Stimulated activated CD4-positive, alpha-beta T cell treated with anti-CD3 and anti-CD28 coated beads, Interleukin-4, amount 100 ng/mL, for 24 hours (primary cell): ENCODE results near the gene BOLA3.
"Not testable (repeated sequence)": the region's sequence is repeated elsewhere in the genome, so short reads cannot be mapped to it uniquely, and the experiment has no call there.

Experiments
- DNase-seq: peaks from one replicate; pipeline ENCODE4 v3.0.0-alpha.2; 2020

The BOLA3 gene, protein sequence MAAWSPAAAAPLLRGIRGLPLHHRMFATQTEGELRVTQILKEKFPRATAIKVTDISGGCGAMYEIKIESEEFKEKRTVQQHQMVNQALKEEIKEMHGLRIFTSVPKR

GRCh38 chr2:74147727-74148456 is at the start of gene BOLA3:
Gene BOLA3, minus strand, starts transcription at chr2:74147912. Its CDS starts 38 bp downstream, at chr2:74147874.
- peak; percentile 86 for DNase-seq

DNA sequence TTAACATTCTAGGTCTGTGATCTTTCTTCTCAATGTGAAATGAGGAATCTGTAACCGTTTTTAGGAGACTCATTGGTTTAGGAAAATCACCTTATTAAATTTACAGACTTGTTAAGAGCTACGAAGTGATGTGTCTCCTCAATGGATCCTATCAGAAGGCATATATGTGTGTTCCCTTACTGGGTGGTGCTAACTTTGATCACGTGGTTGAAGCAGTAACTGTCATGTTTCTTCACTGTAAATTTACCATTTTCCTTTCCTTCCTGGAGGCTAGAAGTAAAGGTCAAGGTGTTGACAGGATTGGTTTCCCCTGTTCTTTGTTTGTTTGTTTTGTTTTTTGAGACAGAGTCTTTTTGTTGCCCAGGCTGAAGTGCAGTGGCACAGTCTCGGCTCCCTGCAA is 49.3 kb upstream of the BOLA3 start:
- no peak for DNase-seq

GRCh38 chr2:74194799-74195198 is 47.1 kb upstream of the BOLA3 start:
- no peak for DNase-seq

DNA sequence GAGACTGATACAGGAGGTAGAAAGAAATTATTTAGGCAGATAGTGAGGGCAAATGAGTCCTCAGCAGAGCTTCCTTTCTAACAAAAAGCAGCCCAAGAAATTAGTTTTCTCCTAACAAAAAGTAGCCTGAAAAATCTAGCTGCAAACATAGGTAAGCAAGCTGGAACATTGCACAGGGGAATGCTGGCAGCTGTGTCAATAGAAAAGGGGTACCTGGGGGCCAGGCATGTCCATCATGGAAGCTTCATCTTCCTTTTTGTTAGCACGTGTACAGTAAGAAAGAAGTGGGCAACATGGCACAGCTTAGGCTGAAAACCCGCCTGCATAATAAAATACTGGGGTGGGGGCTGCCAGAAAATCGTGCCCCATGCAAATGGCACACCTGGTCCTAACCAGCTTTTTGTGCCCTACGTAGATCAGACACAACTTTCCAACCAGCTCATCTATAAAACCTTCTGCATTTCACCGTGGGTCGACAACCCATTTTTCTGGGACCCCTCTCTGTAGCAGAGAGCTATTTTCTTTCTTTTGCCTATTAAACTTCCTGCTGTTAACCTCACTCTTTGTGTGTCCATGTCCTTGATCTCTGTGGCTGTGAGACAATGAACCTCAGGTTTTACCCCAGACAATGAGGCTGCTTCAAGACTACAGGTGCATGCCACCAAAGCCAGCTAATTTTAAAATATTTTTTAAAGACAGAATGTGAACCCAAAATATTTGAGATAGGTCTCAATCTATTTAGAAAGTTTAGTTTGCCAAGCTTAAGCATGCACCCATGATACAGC is 44.1 kb upstream of the BOLA3 start:
- DNase-seq, result no peak

DNA sequence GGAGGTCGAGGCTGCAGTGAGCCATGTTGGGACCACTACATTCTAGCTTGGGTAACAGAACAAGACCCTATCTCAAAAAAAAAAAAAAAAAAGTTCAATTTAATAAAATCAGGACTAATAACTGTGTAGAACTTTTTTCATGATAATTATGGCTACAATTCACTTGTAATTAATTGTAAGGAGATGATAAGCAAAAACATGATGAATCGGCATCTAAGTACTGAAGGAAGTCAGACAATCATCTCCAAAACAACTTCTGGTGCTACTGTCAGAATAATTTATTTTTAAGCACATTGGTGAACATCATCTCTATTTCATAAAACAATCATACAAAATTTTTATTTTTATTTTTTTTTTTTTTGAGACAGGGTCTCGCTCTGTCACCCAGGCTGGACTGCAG is 41.0 kb upstream of the BOLA3 start:
- no peak for DNase-seq

DNA sequence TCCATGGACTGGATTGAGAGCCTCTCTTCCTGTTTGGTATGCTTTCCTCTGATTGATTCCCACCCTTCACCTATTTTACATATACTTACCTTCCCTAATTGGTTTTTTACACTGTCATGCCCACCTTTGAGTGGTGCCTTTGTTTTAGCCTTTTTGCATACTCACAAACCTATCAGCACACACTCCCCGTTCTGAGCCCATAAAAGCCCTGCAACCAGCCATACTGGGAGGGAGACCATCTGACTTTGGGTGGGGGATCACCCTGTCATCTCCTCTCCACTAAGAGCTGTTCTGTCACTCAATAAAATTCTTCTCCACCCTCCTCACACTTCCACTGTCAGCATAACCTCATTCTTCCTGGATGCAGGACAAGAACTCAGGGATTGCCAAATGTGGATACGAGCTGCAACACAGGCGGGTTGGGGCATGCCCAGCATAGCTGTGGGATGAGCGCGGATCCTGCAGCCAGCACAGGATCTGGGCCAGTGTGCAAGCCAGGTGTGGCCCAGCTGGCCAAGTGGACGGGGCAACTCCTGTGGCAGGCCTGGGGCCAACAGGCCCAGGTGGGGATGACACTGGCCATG is 40.4 kb upstream of the BOLA3 start:
- DNase-seq, result no peak

GRCh38 chr2:74186706-74187105 is 39.0 kb upstream of the BOLA3 start:
- DNase-seq, result not testable (repeated sequence)

- DNase-seq, result peak; percentile 51
Measured at GRCh38 chr2:74186038-74186437, 38.3 kb upstream of the BOLA3 start.

GRCh38 chr2:74183878-74184277 is 36.2 kb upstream of the BOLA3 start:
- no peak for DNase-seq

GRCh38 chr2:74181739-74182138 is 34.0 kb upstream of the BOLA3 start:
- DNase-seq, result no peak

- no peak for DNase-seq
Measured at GRCh38 chr2:74179063-74179865, 31.6 kb upstream of the BOLA3 start.

- DNase-seq, result peak; percentile 98
Measured at GRCh38 chr2:74178211-74179062, 30.7 kb upstream of the BOLA3 start, which contains the start of gene MOB1A. Gene MOB1A, minus strand, starts transcription at chr2:74178879. Its CDS starts 205 bp downstream, at chr2:74178674.

- no peak for DNase-seq
Measured at GRCh38 chr2:74177696-74178095, 30.0 kb upstream of the BOLA3 start.

GRCh38 chr2:74174909-74175308 is 27.2 kb upstream of the BOLA3 start:
- DNase-seq, result no peak

DNA sequence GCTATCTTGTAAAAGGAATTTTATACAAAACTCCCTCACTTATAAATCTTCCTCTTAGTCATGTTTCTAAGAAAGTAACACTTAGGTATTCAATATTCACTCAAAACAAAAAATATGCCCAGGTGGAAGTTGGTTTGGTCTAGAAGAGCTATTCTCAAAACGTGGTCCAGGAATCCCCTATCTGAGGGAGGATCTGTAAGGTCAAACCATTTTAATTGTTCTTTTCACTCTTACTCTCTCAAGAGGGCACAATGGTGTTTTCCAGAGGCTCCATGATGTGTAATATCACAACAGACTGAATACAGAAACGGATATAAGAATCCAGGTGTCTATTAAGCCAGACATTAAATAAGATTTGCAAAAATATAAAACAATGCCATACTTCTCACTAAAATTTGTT is 21.0 kb upstream of the BOLA3 start:
- no peak for DNase-seq

DNA sequence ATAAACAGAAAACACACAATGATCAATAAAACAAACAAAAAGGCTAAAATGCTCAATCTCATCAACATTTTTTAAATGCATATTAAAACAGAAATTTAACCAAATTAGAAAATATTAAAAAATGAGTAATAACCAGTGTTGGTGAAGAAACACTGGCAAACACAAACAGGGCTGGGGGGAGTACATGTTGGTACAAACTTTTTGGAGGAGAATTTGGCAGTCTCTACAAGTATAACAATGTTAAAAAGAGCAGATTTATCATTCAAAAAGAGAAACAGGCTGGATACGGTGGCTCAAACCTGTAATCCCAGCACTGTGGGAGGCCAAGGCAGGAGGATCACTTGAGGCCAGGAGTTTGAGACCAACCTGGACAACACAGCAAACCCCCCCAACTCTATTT is 17.0 kb upstream of the BOLA3 start:
- no peak for DNase-seq

DNA sequence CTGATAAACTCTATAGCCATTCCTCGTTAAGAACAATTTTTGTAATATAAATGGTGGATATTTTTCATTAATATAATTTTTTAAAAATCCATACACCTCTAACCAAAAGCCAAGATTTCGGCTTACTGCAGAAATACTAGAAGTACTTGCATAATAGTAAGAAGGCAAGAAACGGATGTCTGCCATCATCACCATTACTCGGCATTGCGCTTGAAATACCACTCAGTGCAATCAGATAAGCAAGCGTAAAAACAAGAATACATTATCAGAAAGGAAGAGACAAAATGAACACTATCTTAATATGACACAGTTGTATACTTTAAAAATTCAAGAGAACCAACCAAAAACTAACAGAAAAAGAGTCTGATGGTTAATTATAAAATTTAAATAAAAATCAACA is 15.2 kb upstream of the BOLA3 start:
- DNase-seq, result no peak

GRCh38 chr2:74155830-74156229 is 8.1 kb upstream of the BOLA3 start:
- no peak for DNase-seq

GRCh38 chr2:74152954-74153353 is 5.2 kb upstream of the BOLA3 start:
- no peak for DNase-seq

- DNase-seq, result no peak
Measured at GRCh38 chr2:74149570-74150319, 2.0 kb upstream of the BOLA3 start.

DNA sequence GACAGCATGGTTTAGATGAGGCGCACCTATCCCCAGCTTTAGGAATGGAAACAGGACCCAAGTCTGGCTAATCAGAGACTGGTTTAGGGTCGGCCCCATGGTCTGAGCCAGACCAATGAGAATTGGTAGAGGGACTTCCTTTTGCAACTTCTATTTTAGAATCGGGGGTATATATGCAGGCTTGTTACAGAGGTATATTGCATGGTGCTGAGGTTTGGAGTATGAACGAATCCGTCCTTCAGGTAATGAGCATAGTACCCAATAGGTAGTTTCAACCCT is 1.5 kb upstream of the BOLA3 start:
- DNase-seq, result no peak
